GM12892 (cell line): ENCODE measurements around the gene NFASC.

Source experiments
- POLR2A ChIP-seq: IDR thresholded peaks from 2 replicates; pipeline ENCODE4 v1.6.1; 2011; ENCODE audit warnings: low read depth, low read length, control low read depth
- POLR2AphosphoS5 ChIP-seq: IDR thresholded peaks from 2 replicates; pipeline ENCODE4 v1.6.1; 2011; ENCODE audit warnings: low read depth, low read length, control low read depth

GRCh38 chr1:204852854-204853253 is 17.8 kb upstream of the NFASC start:
- no peak for TF ChIP-seq POLR2AphosphoS5
- TF ChIP-seq POLR2A: no peak
